GM18508 (cell line): ENCODE data around the gene RGS9.
A peak's percentile ranks its signal among the peaks of the same experiment; 100 is the strongest.
"Not testable (repeated sequence)": the region's sequence is repeated elsewhere in the genome, so short reads cannot be mapped to it uniquely, and the experiment has no call there.

Experiments
- ATAC-seq: cut with Tn5 transposase; IDR thresholded peaks from one replicate; pipeline ENCODE4 v1.9.1; 2021; ENCODE audit warnings: moderate number of reproducible peaks; ENCODE audit not compliant: insufficient read depth, unreplicated experiment

Gene RGS9

GRCh38 chr17:65137021-65137939 lies at the start of gene RGS9:
TSS of gene RGS9 (plus strand) at chr17:65137370. CDS start at chr17:65137541, 171 bp downstream.
- ATAC-seq: no peak

DNA sequence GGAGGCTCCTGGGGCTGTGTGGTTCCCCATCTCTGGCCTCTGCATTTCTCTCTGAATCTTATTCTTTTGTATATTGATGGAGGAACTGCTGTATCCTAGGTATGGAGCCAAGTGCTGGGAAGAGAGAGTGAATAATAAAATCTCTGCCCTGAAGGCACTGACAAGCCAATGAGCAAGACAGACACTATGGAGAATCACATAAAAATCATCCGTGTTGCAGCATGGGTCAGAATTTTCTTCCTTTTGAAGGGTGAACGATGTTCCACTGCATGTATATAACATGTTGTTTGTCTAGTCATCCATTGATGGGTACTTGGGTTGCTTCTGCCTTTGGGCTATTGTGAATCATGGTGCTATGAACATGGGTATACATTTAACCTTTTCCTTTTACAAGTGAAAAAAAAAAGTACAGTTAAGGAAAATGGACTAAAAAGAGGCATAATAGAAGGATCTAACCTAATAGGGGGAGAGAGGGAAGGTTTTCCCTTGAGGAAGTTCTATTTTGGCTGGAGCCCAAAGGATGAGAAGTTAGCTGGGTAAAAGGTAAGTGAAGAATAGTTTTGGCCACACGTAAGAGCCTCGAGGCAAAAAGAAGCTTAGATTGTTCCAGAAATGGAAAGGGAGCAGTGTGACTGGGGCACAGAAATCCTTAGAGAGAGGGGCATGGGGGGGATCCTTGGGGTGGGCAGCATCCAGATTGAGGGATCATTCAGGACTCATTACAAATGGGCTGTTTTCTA lies 48.4 kb upstream of the RGS9 start:
- no peak for ATAC-seq

DNA sequence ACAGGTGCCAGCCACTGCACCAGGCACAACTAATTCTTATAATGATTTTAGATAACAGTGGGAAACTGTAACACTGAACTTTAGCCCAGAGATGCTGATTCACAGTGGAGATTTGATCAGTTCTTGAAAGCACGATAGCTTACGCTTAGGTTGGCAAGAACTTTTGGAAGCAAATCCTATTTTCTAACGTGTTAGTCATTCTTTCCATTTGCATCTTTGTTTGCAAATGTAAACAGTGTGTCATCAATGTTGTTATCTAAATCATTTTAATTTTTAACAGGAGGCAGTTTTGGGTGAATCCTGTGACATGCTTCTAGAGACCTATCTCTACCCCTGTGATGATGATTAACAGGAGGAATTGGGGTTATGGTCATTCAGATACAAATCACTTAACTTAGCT lies 44.9 kb upstream of the RGS9 start:
- no peak for ATAC-seq

GRCh38 chr17:65092721-65093356 lies 44.3 kb upstream of the RGS9 start:
- ATAC-seq: not testable (repeated sequence)

- ATAC-seq: no peak
These were observed 43.2 kb upstream of the RGS9 start for GRCh38 chr17:65093930-65094329.

DNA sequence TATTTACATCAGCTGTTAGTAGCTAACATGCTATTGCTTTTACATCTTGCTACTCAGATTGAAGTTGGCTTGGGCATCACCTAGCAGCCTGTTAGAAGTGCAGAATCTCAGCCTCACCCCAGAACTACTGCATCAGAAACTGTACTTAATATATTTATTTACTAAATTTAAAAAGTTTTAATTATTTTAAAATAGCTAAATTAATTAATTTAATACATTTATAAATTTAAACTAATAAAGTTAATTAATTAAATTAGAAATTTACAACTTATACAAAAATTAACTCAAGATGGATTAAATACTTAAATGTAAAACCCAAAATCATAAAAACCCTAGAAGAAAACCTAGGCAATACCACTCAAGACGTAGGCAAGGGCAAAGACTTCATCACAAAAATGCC lies 41.7 kb upstream of the RGS9 start:
- ATAC-seq: no peak

DNA sequence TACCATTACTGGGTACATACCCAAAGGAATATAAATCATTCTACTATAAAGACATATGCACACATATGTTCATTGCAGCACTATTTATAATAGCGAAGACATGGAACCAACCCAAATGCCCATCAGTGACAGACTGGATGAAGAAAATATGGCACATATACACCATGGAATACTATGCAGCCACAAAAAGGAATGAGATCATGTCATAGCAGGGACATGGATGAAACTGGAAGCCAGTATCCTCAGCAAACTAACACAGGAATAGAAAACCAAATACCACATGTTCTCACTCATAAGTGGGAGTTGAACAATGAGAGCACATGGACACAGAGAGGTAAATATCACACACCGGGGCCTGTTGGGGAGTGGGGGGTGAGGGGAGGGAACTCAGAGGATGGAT lies 40.8 kb upstream of the RGS9 start:
- ATAC-seq: not testable (repeated sequence)

GRCh38 chr17:65097110-65097509 lies 40.1 kb upstream of the RGS9 start:
- ATAC-seq: no peak

GRCh38 chr17:65099475-65099874 lies 37.7 kb upstream of the RGS9 start:
- no peak for ATAC-seq

DNA sequence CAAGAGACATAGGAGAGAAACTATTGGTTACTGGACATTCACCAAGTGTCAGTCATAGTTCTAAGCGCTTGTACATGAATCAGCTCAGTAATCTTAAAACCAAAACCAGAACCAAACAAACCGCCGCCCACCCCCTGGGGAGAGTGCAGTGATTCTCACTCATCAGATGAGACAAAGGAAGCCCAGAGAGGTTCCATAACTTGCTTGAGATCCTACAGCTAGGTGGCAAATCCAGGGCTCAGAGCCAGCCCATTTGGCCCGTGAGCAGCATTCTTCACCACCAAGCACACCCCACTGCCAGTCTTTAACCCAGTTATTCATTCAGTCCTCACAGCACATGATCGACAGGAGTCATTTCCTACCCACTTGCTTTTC lies 37.2 kb upstream of the RGS9 start:
- peak; percentile 74 for ATAC-seq

DNA sequence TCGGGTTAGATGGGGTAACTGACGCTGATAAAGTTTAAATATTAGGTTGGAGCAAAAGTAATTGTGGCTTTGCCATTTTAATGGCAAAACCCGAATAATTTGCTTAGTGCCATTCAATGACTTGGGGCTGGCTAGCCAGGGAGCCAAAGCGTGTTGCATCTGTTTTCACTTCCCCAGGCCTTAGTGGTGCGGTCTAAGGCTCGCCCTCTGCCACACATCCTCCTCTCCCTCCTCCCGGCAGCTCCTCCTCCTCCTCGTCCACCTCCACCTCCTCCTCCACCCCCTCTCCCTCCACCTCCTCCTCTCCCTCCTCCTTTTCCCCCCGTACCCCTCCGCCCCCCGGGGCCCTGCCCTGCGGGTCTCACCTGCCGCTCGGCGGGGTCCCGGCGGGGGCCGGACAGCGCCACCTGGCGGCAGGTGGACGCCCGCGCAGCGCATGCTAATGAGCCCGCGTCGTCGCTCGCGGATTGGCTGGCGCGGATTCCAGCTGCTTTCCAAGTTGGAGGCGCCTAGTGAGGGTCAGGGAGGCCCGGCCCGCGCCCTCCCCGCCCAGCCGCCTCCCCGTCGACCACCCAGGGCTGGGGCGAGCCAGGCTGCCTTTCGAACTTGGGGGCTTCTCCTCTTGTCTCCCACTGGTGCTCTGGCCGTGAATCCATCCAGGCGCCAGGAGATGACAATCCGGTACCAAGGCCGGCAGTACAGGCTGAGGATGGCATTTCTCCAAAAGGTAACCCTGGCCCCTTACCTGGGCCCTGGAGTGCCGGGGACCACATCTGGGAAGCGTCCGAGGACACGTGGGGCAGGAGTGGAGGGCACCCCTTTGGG lies 36.6 kb upstream of the RGS9 start:
- peak; percentile 27 for ATAC-seq

- no peak for ATAC-seq
These were observed 35.8 kb upstream of the RGS9 start for GRCh38 chr17:65101371-65101770.

DNA sequence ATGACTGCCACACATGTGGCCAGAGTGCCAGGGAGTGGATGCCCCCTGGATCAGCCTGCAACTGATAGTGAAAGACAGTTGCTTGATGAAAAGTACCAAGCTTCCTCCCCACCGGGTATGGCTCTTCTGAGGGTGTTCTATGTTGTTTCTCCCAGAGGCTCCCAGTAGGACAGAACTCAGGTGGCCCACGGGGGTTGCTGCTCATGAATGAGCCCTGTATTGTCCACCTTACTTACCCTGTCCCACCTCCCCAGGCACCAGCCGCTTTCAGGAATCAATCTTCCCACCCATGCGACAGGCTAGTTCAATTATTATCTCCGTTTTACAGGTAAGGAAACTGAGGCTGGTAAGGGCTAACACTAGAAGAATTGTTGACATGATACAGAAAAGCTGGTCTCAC lies 34.9 kb upstream of the RGS9 start:
- ATAC-seq: no peak

DNA sequence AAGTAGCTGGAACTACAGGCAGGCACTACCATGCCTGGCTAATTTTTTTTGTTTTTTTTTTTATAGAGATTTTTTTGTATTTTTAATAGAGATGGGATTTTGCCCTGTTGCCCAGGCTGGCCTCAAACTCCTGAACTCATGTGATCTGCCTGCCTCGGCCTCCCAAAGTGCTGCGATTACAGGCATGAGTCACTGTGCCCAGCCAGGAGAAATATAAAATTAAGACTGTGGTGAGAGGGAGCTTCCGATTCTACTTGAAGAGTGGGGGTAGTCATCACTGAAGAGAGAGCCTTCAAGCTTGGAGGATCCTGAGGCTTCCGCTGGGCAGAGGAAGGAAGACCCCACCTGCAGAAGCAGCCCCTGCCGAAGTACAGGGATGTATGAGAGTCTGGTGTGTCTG lies 34.4 kb upstream of the RGS9 start:
- no peak for ATAC-seq

DNA sequence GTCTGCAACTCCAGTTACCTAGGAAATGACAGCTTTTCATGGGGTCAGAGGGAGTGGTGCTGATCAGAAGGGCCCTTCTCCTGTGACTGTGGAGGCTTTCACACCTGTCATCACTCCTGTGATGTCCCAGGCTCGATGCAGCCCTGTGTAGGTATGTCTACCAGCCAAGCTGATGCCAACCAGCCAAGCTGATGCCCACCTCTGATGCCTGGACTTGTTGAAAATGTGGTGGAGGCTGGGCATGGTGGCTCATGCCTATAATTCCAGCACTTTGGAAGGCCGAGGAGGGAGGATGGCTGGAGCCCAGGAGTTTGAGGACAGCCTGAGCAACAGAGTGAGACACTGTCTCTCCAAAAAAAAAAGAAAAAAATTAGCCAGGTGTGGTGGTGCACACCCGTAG lies 33.7 kb upstream of the RGS9 start:
- ATAC-seq: no peak

DNA sequence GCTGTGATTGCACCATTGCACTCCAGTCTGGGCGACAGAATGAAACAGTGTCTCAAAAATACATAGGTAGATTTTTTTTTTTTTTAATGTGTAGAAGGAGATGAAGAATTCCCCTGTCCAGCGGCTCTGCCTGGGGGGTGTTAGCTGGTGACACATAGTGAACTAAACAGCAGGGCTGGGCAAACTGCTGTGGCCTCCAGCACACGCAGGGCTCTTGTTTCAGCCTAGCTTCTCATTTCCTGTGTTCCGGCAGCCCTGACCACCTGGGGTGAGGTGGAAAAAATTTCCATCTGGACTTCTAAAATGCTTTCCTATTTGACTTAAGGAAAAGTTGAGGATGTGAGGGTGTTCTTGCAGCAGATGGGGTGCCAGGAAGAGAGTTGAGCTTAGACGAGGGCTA lies 33.3 kb upstream of the RGS9 start:
- ATAC-seq: no peak

DNA sequence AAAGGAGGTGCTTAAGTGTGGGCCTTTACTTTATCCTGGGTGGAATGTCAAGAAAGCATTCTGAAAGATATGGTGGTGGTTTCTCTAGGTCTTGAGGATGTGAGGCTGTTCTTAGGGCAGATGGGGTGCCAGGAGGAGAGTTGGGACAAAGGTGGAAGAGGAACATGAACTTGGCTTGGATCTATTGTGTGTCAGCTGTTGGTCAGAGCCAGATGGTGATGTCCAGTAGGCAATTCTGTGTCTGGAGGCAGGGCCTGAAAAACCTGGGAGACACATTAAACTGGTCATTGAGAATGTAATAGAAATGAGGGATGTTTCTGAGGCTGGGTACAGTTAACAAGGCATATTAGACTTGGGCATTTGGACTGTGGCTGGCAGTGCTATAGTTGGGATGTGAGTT lies 32.6 kb upstream of the RGS9 start:
- no peak for ATAC-seq

DNA sequence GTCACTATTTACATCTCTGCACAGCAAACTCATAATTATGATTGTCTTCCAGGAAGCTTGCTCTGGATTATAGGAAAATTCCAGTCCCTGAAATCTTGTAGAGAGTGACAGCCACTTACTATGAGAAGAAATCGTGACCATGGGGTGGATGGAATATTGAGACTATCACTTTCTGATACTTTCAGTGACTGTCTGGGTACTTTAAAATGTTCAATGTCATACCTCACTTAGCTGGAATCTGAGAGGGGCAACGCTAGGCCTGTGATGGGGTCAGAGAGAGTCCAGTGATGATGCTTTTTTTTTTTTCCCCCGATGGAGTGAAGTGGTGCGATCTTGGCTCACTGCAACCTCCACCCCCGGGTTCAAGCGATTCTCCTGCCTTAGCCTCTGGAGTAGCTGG lies 32.2 kb upstream of the RGS9 start:
- ATAC-seq: no peak

DNA sequence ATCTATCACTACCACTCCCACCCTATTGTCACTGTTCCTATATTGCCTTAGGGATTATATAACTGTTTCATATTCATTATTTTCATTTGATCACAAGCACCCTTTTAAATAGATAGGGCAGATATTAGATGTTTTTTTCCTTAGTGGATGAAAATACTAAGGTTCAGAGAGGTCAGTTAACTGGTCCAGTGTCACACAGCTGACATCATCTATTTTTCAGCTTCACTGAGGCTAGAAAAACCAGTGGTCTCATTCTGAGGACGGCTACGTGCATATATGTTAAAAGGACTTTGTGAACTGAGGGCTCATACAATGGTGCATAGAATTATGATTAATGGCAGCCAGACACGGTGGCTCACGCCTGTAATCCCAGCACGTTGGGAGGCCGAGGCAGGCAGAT lies 29.0 kb upstream of the RGS9 start:
- ATAC-seq: no peak

DNA sequence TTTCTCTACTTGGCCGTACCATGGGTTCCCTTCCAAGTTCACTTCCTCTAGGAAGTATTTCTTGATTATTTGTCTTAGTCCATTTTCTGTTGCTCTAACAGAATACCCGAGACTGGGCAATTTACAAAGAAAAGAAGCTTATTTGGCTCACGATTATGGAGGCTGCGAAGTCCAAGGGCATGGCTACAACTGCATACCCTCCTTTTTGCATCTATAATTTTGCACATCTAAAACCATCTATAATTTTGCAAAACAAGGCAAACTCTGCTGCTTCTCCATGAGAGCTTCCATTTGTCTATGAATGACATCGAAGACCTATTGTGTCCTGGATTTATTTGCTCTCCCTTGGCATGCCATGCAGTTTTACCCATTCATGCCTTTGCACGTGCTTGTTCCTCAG lies 27.6 kb upstream of the RGS9 start:
- ATAC-seq: no peak
